RWPE2 (cell line): Measurements from ENCODE around the gene OTOA.
"Not testable (repeated sequence)": the region's sequence is repeated elsewhere in the genome, so short reads cannot be mapped to it uniquely, and the experiment has no call there.

ENCODE experiments used
- ATAC-seq: fragments of 200-7000 bp; cut with Tn5 transposase; 3 replicates; pipeline ENCODE4 v1.9.1; 2021; ENCODE audit warnings: low read depth
- DNase-seq: peaks from one replicate; pipeline ENCODE4 v3.0.0-alpha.2; 2020; ENCODE audit warnings: low spot score
- H3K27ac ChIP-seq: fragments of 450-650 bp; 2 replicates; pipeline ENCODE4 v1.5.1; 2017; ENCODE audit warnings: mild to moderate bottlenecking; ENCODE audit not compliant: poor library complexity, severe bottlenecking
- H3K27me3 ChIP-seq: fragments of 250-450 bp; sonication (Bioruptor Pico); 2 replicates; pipeline ENCODE4 v1.5.1; 2021; ENCODE audit warnings: mild to moderate bottlenecking, moderate library complexity; ENCODE audit not compliant: insufficient read depth, poor library complexity, severe bottlenecking
- H3K36me3 ChIP-seq: fragments of 250-450 bp; sonication (Bioruptor Pico); 2 replicates; pipeline ENCODE4 v1.5.1; 2020; ENCODE audit warnings: low read depth, mild to moderate bottlenecking, moderate library complexity
- H3K4me1 ChIP-seq: fragments of 250-450 bp; sonication (Bioruptor Pico); 2 replicates; pipeline ENCODE4 v1.5.1; 2021; ENCODE audit warnings: mild to moderate bottlenecking, moderate library complexity; ENCODE audit not compliant: insufficient read depth, poor library complexity, severe bottlenecking
- H3K4me3 ChIP-seq: fragments of 250-450 bp; sonication (Bioruptor Pico); 2 replicates; pipeline ENCODE4 v1.5.1; 2021; ENCODE audit warnings: mild to moderate bottlenecking, moderate library complexity; ENCODE audit not compliant: severe bottlenecking
- H3K9me3 ChIP-seq: fragments of 250-450 bp; sonication (Bioruptor Pico); 2 replicates; pipeline ENCODE4 v1.5.1; 2021; ENCODE audit warnings: mild to moderate bottlenecking, moderate library complexity; ENCODE audit not compliant: severe bottlenecking

Gene OTOA

GRCh38 chr16:21768810-21769209 lies 105.0 kb downstream of the OTOA start:
- peak overlapping the region; percentile 72 for H3K27ac ChIP-seq
- not testable (repeated sequence) for H3K36me3 ChIP-seq, H3K4me3 ChIP-seq, H3K27me3 ChIP-seq, DNase-seq, H3K4me1 ChIP-seq, H3K9me3 ChIP-seq
- peak; percentile 34 for ATAC-seq

GRCh38 chr16:21769284-21769683 lies 105.5 kb downstream of the OTOA start:
- not testable (repeated sequence) for H3K36me3 ChIP-seq, H3K4me3 ChIP-seq, H3K27ac ChIP-seq, H3K27me3 ChIP-seq, H3K4me1 ChIP-seq, H3K9me3 ChIP-seq, DNase-seq
- peak; percentile 98 for ATAC-seq

- H3K9me3 ChIP-seq, DNase-seq, H3K4me3 ChIP-seq, H3K4me1 ChIP-seq, H3K27me3 ChIP-seq, H3K27ac ChIP-seq, H3K36me3 ChIP-seq: not testable (repeated sequence)
- peak; percentile 64 for ATAC-seq
Measured at GRCh38 chr16:21770584-21770983, 106.8 kb downstream of the OTOA start.

GRCh38 chr16:21772547-21773206 lies 108.9 kb downstream of the OTOA start:
- ATAC-seq, H3K27ac ChIP-seq, H3K36me3 ChIP-seq, DNase-seq, H3K4me3 ChIP-seq, H3K4me1 ChIP-seq, H3K9me3 ChIP-seq, H3K27me3 ChIP-seq: not testable (repeated sequence)

- H3K27me3 ChIP-seq, ATAC-seq, H3K27ac ChIP-seq, H3K9me3 ChIP-seq, H3K4me1 ChIP-seq, H3K36me3 ChIP-seq, H3K4me3 ChIP-seq, DNase-seq: not testable (repeated sequence)
Measured at GRCh38 chr16:21773207-21773553, 109.4 kb downstream of the OTOA start.

- not testable (repeated sequence) for H3K27ac ChIP-seq, H3K27me3 ChIP-seq, DNase-seq, H3K9me3 ChIP-seq, H3K36me3 ChIP-seq, H3K4me1 ChIP-seq, H3K4me3 ChIP-seq
- ATAC-seq: peak; percentile 96
Measured at GRCh38 chr16:21780525-21780924, 116.8 kb downstream of the OTOA start.

- peak; percentile 99 for ATAC-seq
- not testable (repeated sequence) for H3K36me3 ChIP-seq, H3K27me3 ChIP-seq, DNase-seq, H3K4me3 ChIP-seq, H3K4me1 ChIP-seq, H3K9me3 ChIP-seq, H3K27ac ChIP-seq
Measured at GRCh38 chr16:21790506-21790905, 126.7 kb downstream of the OTOA start.

- not testable (repeated sequence) for H3K36me3 ChIP-seq, ATAC-seq, H3K27ac ChIP-seq, H3K27me3 ChIP-seq, H3K9me3 ChIP-seq, DNase-seq, H3K4me3 ChIP-seq, H3K4me1 ChIP-seq
Measured at GRCh38 chr16:21793310-21793709, 129.5 kb downstream of the OTOA start.

- not testable (repeated sequence) for H3K4me3 ChIP-seq, H3K4me1 ChIP-seq, DNase-seq, H3K9me3 ChIP-seq, H3K27ac ChIP-seq, H3K36me3 ChIP-seq, ATAC-seq, H3K27me3 ChIP-seq
Measured at GRCh38 chr16:21798601-21799000, 134.8 kb downstream of the OTOA start.
